Nephron (organoid): ENCODE data around the gene UAP1L1.
A peak's percentile ranks its signal among the peaks of the same experiment; 100 is the strongest.

Experiments used
- H3K27ac Mint-ChIP-seq, 3 experiments: 2 replicates each; pipeline ENCODE4 v1.8.0; 2020; ENCODE audit warnings: mixed read lengths in 3 of 3, mild to moderate bottlenecking in 2 of 3, moderate library complexity in 1 of 3
- H3K27me3 Mint-ChIP-seq: 2 replicates; pipeline ENCODE4 v1.8.0; 2021; ENCODE audit warnings: low read depth, mild to moderate bottlenecking, moderate library complexity, mixed read lengths
- H3K36me3 Mint-ChIP-seq: 2 replicates; pipeline ENCODE4 v1.8.0; 2020; ENCODE audit warnings: low read depth, mixed read lengths
- H3K4me1 Mint-ChIP-seq: 2 replicates; pipeline ENCODE4 v1.8.0; 2020; ENCODE audit warnings: mixed read lengths
- H3K4me3 Mint-ChIP-seq, 3 experiments: 2 replicates each; pipeline ENCODE4 v1.8.0; 2020; ENCODE audit warnings: mild to moderate bottlenecking in 3 of 3, mixed read lengths in 3 of 3, moderate library complexity in 2 of 3
- H3K9me3 Mint-ChIP-seq: 2 replicates; pipeline ENCODE4 v1.8.0; 2020; ENCODE audit warnings: mixed read lengths
- CTCF ChIP-seq, 3 experiments: fragments of 200-600 bp; sonication (generic); IDR thresholded peaks; one replicate each; pipeline ENCODE4 v1.5.0; 2021; ENCODE audit warnings: antibody characterized with exemption in 3 of 3; ENCODE audit not compliant: unreplicated experiment in 3 of 3

UAP1L1 gene

GRCh38 chr9:137130176-137130755, 52.9 kb downstream of the UAP1L1 start:
- H3K27me3 Mint-ChIP-seq = peaks cover 29% of the 10 kb centered on the region
- no peak for TF ChIP-seq CTCF (IDR thresholded peaks at IDR 0.05; ENCODE audit: unreplicated experiment in 3 of 3)

More at GRCh38 chr9:137130176-137130755, 52.9 kb downstream of the UAP1L1 start:
- peak overlapping the region; percentile 83 to 86 (median 85) for H3K4me3 Mint-ChIP-seq
- peak overlapping the region in 2 of 3 experiments; percentile 37 to 52 for H3K27ac Mint-ChIP-seq
- H3K4me1 Mint-ChIP-seq = peaks cover 23% of the 10 kb centered on the region
- no peaks in the 10 kb centered on the region for H3K36me3 Mint-ChIP-seq
- H3K9me3 Mint-ChIP-seq = peaks cover 3% of the 10 kb centered on the region
